Stimulated activated CD8-positive, alpha-beta memory T cell treated with anti-CD3 and anti-CD28 coated beads, Interleukin-4, amount 100 ng/mL, for 24 hours (primary cell): ENCODE results near the gene PHACTR1.

Experiments
- DNase-seq: peaks from one replicate; pipeline ENCODE4 v3.0.0-alpha.2; 2020; ENCODE audit warnings: low read depth

The PHACTR1 gene

GRCh38 chr6:12803486-12803885, 86.9 kb downstream of the PHACTR1 start:
- no peak for DNase-seq

GRCh38 chr6:12804952-12805645, 88.5 kb downstream of the PHACTR1 start:
- no peak for DNase-seq

GRCh38 chr6:12806136-12806535, 89.6 kb downstream of the PHACTR1 start:
- DNase-seq = no peak

GRCh38 chr6:12806796-12807195, 90.2 kb downstream of the PHACTR1 start:
- DNase-seq = no peak

GRCh38 chr6:12811519-12811918, 95.0 kb downstream of the PHACTR1 start:
- DNase-seq = no peak

GRCh38 chr6:12813321-12813720, 96.8 kb downstream of the PHACTR1 start:
- DNase-seq = no peak

- DNase-seq = no peak
Measured at GRCh38 chr6:12814015-12814414, 97.4 kb downstream of the PHACTR1 start.

GRCh38 chr6:12815089-12815488, 98.5 kb downstream of the PHACTR1 start:
- DNase-seq = no peak

- DNase-seq = no peak
Measured at GRCh38 chr6:12815884-12816600, 99.5 kb downstream of the PHACTR1 start.

GRCh38 chr6:12818324-12818723, 101.8 kb downstream of the PHACTR1 start:
- no peak for DNase-seq

- no peak for DNase-seq
Measured at GRCh38 chr6:12823847-12824246, 107.3 kb downstream of the PHACTR1 start.

- DNase-seq = no peak
Measured at GRCh38 chr6:12826584-12826983, 110.0 kb downstream of the PHACTR1 start.

GRCh38 chr6:12827921-12828320, 111.4 kb downstream of the PHACTR1 start:
- DNase-seq = no peak

- no peak for DNase-seq
Measured at GRCh38 chr6:12832226-12832735, 115.7 kb downstream of the PHACTR1 start.

- DNase-seq = no peak
Measured at GRCh38 chr6:12836009-12836408, 119.4 kb downstream of the PHACTR1 start.

- DNase-seq = no peak
Measured at GRCh38 chr6:12841619-12842018, 125.1 kb downstream of the PHACTR1 start.

GRCh38 chr6:12842114-12842513, 125.5 kb downstream of the PHACTR1 start:
- no peak for DNase-seq

- DNase-seq = no peak
Measured at GRCh38 chr6:12842658-12843057, 126.1 kb downstream of the PHACTR1 start.

GRCh38 chr6:12844284-12845223, 128.0 kb downstream of the PHACTR1 start:
- no peak for DNase-seq

- no peak for DNase-seq
Measured at GRCh38 chr6:12845224-12846004, 128.8 kb downstream of the PHACTR1 start.

- DNase-seq = no peak
Measured at GRCh38 chr6:12848964-12849808, 132.6 kb downstream of the PHACTR1 start.
